CD4-positive, alpha-beta T cell treated with Interleukin-1 beta for 1 hour (primary cell): Measurements from ENCODE around the gene COG2.
A peak's percentile ranks its signal among the peaks of the same experiment; 100 is the strongest.
"Not testable (repeated sequence)": the region's sequence is repeated elsewhere in the genome, so short reads cannot be mapped to it uniquely, and the experiment has no call there.

Source experiments
- DNase-seq, 2 donors: peaks; one replicate each; pipeline ENCODE4 v3.0.0-alpha.2; 2020 to 2022

The COG2 gene

GRCh38 chr1:230642263-230642959 is at the start of gene COG2:
TSS of gene COG2 (plus strand) at chr1:230642481. CDS start at chr1:230642607, 126 bp downstream.
- peak; percentile 92 to 94 for DNase-seq

GRCh38 chr1:230592848-230593414 is 49.4 kb upstream of the COG2 start:
- DNase-seq, result no peak

- DNase-seq, result no peak
These were observed 48.0 kb upstream of the COG2 start for GRCh38 chr1:230594214-230594773.

- DNase-seq, result no peak
These were observed 47.1 kb upstream of the COG2 start for GRCh38 chr1:230595181-230595580.

GRCh38 chr1:230596306-230596705 is 46.0 kb upstream of the COG2 start:
- no peak for DNase-seq

GRCh38 chr1:230598745-230599144 is 43.5 kb upstream of the COG2 start:
- no peak for DNase-seq

- DNase-seq, result no peak
These were observed 42.2 kb upstream of the COG2 start for GRCh38 chr1:230599926-230600656.

GRCh38 chr1:230600657-230601400 is 41.5 kb upstream of the COG2 start:
- not testable (repeated sequence) for DNase-seq

- no peak for DNase-seq
These were observed 33.1 kb upstream of the COG2 start for GRCh38 chr1:230609208-230609607.

GRCh38 chr1:230610589-230610988 is 31.7 kb upstream of the COG2 start:
- DNase-seq, result no peak

- no peak for DNase-seq
These were observed 31.0 kb upstream of the COG2 start for GRCh38 chr1:230611128-230611877.

GRCh38 chr1:230611878-230612235 is 30.4 kb upstream of the COG2 start:
- no peak for DNase-seq

- no peak for DNase-seq
These were observed 29.6 kb upstream of the COG2 start for GRCh38 chr1:230612651-230613050.

- no peak for DNase-seq
These were observed 28.2 kb upstream of the COG2 start for GRCh38 chr1:230614121-230614520.

GRCh38 chr1:230618537-230618936 is 23.7 kb upstream of the COG2 start:
- no peak for DNase-seq

- DNase-seq, result no peak
These were observed 21.5 kb upstream of the COG2 start for GRCh38 chr1:230620649-230621323.

GRCh38 chr1:230621324-230622030 is 20.8 kb upstream of the COG2 start:
- no peak for DNase-seq

- DNase-seq, result no peak
These were observed 20.1 kb upstream of the COG2 start for GRCh38 chr1:230622151-230622550.

GRCh38 chr1:230624097-230624713 is 18.1 kb upstream of the COG2 start:
- DNase-seq, result no peak

- DNase-seq, result no peak
These were observed 16.0 kb upstream of the COG2 start for GRCh38 chr1:230626232-230626631.

- DNase-seq, result no peak
These were observed 14.5 kb upstream of the COG2 start for GRCh38 chr1:230627767-230628166.
